Measurements from ENCODE around the gene YARS2. TPM values are rescaled to one million over a fixed set of nuclear protein-coding genes. Genes with fewer than 3 reads are reported as not detected.

Gene YARS2
- polyA plus RNA-seq (ENCODE audit: insufficient read length in 10 of 10) = 10 to 100 TPM; 20.6 to 27.4 (median 23.8) TPM
- long read RNA-seq, donor 1, transcript YARS2-201 (5 exons, 2,122 nt) = major isoform, 7 of 7 reads
- long read RNA-seq, donor 1, partial matches to known transcripts = 0 of 7 reads
- long read RNA-seq, donor 1, other reads (novel, unspliced or antisense) = 0 of 7 reads
- long read RNA-seq, donor 2, transcript YARS2-201 (5 exons, 2,122 nt) = major isoform, 14 of 14 reads
- long read RNA-seq, donor 2, partial matches to known transcripts = 0 of 14 reads
- long read RNA-seq, donor 2, other reads (novel, unspliced or antisense) = 0 of 14 reads
- long read RNA-seq, donor 3 = 0 reads
- long read RNA-seq, donor 4, transcript YARS2-201 (5 exons, 2,122 nt) = major isoform, 7 of 7 reads
- long read RNA-seq, donor 4, partial matches to known transcripts = 0 of 7 reads
- long read RNA-seq, donor 4, other reads (novel, unspliced or antisense) = 0 of 7 reads
- long read RNA-seq, donor 5, transcript YARS2-201 (5 exons, 2,122 nt) = major isoform, 10 of 10 reads
- long read RNA-seq, donor 5, partial matches to known transcripts = 0 of 10 reads
- long read RNA-seq, donor 5, other reads (novel, unspliced or antisense) = 0 of 10 reads
- long read RNA-seq, donor 6, transcript YARS2-201 (5 exons, 2,122 nt) = major isoform, 14 of 14 reads
- long read RNA-seq, donor 6, partial matches to known transcripts = 0 of 14 reads
- long read RNA-seq, donor 6, other reads (novel, unspliced or antisense) = 0 of 14 reads
- long read RNA-seq, donor 7, partial matches to known transcripts = 0 of 3 reads
- long read RNA-seq, donor 7, other reads (novel, unspliced or antisense) = 0 of 3 reads
- long read RNA-seq, donor 8, transcript YARS2-201 (5 exons, 2,122 nt) = major isoform, 5 of 5 reads
- long read RNA-seq, donor 8, partial matches to known transcripts = 0 of 5 reads
- long read RNA-seq, donor 8, other reads (novel, unspliced or antisense) = 0 of 5 reads
- long read RNA-seq, donor 9, partial matches to known transcripts = 0 of 1 reads
- long read RNA-seq, donor 9, other reads (novel, unspliced or antisense) = 0 of 1 reads

GRCh38 chr12:32755654-32756475 lies at the start of gene YARS2:
Gene YARS2 (minus strand): TSS chr12:32755897. CDS start chr12:32755874, 23 bp downstream.
- peak; percentile 98 for DNase-seq

- no peak for DNase-seq
Measured at GRCh38 chr12:32804301-32804700, 48.6 kb upstream of the YARS2 start.

DNA sequence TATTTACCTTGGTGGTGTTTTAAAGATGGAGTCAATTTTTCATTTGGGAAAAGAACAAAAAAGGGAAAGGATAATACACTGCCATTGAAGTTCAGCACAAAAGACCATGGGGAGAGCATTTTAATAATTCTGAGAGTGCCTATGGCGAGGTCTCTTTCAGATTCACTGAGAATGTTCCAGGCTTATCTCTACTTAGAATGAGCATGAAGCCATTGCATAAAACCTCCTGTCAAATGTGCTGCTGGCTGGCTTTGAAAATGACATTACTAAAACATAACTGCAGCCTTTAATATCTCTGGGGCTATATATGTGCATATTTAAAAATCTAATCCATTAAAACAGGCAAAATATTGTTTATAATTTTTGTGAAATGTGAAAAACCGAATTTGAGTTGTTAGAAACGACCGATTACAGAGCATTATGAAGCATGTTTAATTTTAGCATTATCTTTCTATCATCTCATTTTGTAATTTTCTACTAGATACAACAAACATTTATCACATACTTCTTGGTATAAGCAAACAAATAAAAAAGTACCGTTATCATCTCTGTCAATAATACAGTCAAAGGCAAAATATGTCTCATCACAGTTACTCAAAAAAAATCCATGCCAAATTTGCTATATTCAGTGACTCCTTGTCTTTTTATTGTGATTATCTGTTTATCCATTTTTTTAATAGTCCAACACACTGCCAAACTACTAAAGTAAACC lies 45.7 kb upstream of the YARS2 start:
- DNase-seq = no peak

GRCh38 chr12:32794281-32794680 lies 38.6 kb upstream of the YARS2 start:
- DNase-seq = no peak

DNA sequence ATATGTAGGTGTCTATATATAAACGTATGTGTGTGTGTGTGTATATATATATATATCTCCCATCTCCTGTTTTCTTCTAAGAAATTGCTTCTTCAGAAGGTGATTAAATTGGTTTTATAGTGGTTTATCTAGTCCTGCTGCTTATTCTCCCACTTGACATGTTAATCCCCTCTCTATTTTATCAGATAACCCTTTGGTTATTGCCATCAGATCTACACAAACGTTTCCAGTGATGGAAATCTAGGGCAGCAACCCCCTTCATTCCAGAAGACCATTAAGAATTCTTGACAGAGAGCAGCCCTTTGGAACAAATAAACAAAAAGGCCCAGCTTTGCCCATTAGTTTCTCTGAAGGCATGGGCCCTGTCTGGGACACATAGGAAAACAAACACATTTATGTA lies 34.2 kb upstream of the YARS2 start:
- DNase-seq = no peak

DNA sequence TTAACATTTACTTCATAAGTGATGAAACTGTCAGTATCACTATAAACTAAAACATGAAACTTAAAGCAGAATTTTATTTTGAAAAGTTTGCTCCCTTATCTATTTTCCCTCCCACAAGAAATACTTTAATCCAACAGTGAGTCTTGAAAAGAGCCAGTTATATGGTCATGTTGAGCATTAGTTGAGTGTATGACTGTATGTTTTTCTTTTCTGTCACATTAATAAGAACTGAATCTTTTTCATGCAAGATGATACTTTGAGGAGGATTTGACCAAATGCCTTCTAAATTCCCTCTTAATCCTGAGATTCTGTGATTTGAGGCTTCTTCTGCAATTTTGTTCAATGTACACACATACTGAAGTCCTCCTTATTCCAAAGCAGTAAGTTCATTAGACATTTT lies 33.7 kb upstream of the YARS2 start:
- DNase-seq = no peak

- DNase-seq = no peak
Measured at GRCh38 chr12:32788405-32788804, 32.7 kb upstream of the YARS2 start.

DNA sequence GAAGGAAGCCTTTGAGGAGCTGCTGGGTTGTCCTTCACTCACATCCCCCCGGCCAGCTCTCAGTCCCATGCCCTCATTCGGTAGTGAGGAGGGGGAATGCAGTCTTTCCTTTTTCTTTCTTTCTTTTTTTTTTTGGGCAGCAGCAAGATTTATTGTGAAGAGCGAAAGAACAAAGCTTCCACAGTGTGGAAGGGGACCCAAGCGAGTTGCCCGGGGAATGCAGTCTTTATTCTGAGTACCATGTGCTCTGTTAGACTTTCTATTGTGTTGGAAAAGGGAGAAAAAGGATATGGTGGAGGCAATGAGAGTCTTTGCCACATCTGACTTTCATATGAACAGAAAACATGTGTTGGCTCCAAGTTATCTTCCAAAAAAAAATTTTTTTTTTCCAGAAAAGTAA lies 29.9 kb upstream of the YARS2 start:
- no peak for DNase-seq

- DNase-seq = no peak
Measured at GRCh38 chr12:32783029-32783428, 27.3 kb upstream of the YARS2 start.

DNA sequence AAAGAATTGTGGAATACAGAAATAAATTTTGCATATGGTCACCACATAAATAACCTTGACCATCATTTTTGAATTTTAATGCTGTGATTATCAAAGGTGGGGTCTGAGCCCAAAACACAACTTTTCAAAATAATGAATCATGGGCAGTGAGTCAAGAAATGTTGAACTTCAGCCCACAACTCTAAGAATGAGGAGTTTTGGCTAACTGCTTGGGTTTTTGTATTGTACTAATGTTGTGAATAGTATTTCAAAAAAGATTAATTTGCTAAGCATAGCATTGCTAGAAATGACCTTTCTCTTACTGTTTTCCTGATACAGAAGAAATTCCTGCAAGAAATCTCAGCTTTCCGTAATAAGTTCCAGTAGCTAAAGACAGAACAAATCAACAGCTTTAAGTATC lies 24.4 kb upstream of the YARS2 start:
- DNase-seq = peak in 2 of 3 donors; percentile 3 to 41

DNA sequence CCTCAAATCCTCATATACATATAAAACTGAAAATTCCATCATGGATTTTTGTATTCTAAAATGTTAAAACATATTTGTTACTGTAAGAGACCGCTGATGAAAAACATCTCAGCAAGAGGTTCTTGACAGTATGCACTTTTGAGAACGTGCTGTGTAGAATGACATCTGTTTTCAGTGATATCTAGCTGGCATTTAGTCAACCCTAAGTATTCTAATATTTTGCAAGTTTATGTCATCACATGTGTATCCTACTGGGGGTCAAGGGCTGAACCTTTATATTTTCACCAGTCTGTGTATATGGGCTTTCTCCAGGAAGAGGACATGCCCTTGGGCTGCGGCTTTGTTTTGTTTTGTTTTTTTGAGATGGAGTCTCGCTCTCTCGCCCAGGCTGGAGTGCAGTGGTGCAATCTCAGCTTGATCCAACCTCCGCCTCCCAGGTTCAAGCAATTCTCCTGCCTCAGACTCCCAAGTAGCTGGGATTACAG lies 22.0 kb upstream of the YARS2 start:
- DNase-seq = no peak

DNA sequence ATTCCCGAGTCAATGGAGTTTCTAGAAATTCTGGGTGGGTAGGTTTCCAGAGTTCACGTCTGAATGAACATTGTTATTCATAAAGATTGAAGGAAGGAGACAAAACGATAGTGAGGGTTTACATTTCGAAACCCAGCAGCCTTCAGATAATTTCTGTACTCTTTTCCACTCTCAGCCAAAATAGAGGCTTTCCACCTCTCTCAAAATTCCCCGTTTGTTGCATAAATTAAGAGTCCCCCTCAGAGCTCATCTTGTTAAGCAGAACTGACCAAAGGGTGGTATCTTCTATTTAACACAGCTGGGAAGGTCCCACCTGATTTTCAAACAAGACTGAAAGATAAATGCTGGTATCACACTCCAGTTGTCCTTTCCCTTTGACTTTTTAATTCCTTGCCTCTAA lies 21.5 kb upstream of the YARS2 start:
- no peak for DNase-seq

DNA sequence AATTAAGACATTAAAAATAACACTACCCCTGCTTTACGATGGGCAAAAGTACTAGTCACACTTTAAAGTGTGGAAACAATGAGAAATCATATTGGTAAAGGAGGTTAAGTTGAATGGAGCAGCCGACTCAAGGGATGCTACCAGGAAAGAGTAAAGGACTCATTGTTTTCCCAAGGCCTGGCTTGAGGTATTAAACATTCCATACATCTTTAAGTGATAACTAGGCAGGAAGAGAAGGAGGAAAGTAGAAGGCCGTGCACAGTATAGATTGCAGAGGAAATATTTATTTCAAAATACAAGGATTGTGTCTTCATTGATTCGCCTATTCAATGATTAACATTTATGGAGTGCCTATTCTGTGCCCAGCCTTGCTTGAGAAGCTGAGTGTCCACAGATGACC lies 20.6 kb upstream of the YARS2 start:
- no peak for DNase-seq

- no peak for DNase-seq
Measured at GRCh38 chr12:32773691-32774090, 18.0 kb upstream of the YARS2 start.

DNA sequence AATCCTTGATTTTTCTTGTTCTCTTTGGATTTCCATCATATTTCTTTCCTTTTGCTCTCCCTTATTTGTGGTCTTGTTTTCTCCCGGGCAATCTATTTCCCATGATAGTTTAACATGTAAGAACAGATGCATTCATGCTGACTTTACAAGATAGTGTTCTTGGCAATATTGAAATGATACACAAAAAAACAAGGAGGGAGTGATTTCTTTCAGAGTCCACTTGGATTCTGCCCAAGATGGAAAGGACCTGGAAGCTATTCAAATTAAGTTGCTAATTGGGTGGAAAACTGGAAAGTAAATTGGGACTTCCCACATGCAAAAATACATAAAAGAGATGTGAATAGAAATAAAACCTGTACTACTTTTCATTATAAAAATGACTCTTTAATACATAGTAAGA lies 14.4 kb upstream of the YARS2 start:
- no peak for DNase-seq

DNA sequence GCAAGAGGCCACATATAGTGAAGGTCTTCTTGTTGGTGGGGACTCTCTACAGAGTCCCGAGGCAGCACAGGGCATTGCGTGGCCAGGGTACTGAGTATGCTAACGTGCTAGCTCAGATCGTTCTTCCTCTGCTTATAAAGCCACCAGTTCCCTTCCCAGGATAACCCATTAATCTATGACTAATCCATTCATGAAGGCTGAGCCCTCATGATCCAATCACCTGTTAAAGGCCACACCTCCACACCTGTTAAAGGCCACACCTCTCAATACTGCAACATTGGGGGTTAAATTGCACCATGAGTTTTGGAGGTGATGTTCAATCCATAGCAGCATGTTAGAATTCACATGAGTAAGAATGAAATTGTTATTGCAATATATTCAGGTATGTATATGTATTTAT lies 12.8 kb upstream of the YARS2 start:
- DNase-seq = no peak

DNA sequence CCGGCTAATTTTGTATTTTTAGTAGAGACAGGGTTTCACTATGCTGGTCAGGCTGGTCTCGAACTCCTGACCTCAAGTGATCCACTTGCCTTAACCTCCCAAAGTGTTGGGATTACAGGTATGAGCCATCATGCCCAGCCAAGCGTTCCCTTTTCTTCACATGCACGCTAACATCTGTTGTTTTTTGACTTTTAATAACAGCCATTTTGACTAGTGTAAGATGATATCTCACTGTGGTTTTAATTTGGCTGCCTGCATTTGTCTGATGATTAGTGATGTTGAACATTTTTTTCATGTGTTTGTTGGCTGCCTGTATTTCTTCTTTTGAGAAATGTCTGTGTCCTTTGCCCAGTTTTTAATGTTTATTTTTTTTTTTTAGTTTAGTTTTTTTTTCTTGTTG lies 10.2 kb upstream of the YARS2 start:
- DNase-seq = no peak

- no peak for DNase-seq
Measured at GRCh38 chr12:32761716-32762115, 6.0 kb upstream of the YARS2 start.

- no peak for DNase-seq
Measured at GRCh38 chr12:32757157-32757556, 1.5 kb upstream of the YARS2 start.

DNA sequence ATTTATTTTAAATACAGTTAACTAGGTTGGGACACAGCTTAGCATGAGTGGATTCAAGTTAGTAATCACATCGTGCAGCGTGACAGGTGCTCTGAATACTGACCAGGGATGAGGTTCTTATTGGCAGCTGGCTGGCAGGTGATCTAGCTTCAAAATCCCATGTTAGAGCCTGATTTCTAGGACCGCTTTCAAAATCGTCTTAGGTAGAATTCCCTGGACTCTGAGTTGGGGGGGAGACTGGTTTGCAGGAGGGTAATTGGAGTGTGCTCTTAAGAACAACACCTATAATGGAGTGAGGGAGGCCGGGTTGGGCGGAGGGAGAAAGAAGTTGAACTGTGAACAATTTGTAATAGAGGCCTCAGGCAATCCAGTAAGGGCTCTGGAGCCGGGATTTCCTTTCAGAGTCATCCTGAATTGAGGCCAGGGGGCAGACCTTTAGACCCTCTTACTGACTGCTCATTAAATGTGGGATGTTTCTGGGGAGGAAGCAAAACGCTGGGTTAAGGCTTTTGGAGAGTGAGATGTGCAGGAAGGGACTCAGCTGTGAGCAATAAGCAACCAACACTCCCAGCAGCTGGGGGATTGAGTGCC lies 874 bp upstream of the YARS2 start:
- DNase-seq = peak in 1 of 3 donors; percentile 22

Data from muscle of back (tissue), 13 donors.